HEK293 (cell line): Measurements from ENCODE around the gene ARRB2.

Experiments
- CTCF ChIA-PET: fragments of 350-600 bp; formaldehyde crosslinking; extraction: SDS; loops from one replicate; lab custom pipeline; 2021; ENCODE audit warnings: antibody characterized with exemption; lab: Yijun Ruan, JAX
- POLR2A ChIA-PET: fragments of 300-600 bp; formaldehyde crosslinking; extraction: SDS; loops from one replicate; lab custom pipeline; 2020; ENCODE audit warnings: antibody characterized with exemption, inconsistent platforms; lab: Yijun Ruan, JAX
- H3K27ac ChIP-seq: fragments of 200-500 bp; sonication (Bioruptor generic); 2 replicates; pipeline ENCODE4 v1.5.1; 2014; ENCODE audit warnings: low read depth, low read length, control low read depth, inconsistent platforms; ENCODE audit errors: extremely low read depth
- H3K36me3 ChIP-seq, 2 experiments: fragments of 200-500 bp in 1 of 2; sonication (Bioruptor generic) in 1 of 2; 1 replicate in 1 of 2; 2 replicates in 1 of 2; pipeline ENCODE4 v1.5.1; 2014 to 2017; ENCODE audit warnings: inconsistent platforms in 2 of 2, low read length in 2 of 2; ENCODE audit not compliant: control insufficient read depth in 2 of 2, insufficient read depth in 1 of 2
- H3K4me1 ChIP-seq: fragments of 200-500 bp; sonication (Bioruptor generic); 2 replicates; pipeline ENCODE4 v1.5.1; 2014; ENCODE audit warnings: mild to moderate bottlenecking, low read length, inconsistent platforms; ENCODE audit not compliant: control insufficient read depth, insufficient read depth
- H3K4me3 ChIP-seq: 2 replicates; pipeline ENCODE4 v1.5.1; 2011; ENCODE audit warnings: low read depth, mild to moderate bottlenecking, control low read depth, low read length, moderate library complexity
- H3K9me3 ChIP-seq: fragments of 200-500 bp; sonication (Bioruptor generic); 2 replicates; pipeline ENCODE4 v1.5.1; 2014; ENCODE audit warnings: low read depth, low read length, inconsistent platforms; ENCODE audit not compliant: control insufficient read depth, insufficient read depth
- ATF2 ChIP-seq: fragments of 450-650 bp; formaldehyde crosslinking; IDR thresholded peaks from 2 replicates; pipeline ENCODE4 v1.5.1; 2016; ENCODE audit warnings: missing biosample characterization, missing genetic modification characterization, low read depth
- BCL6B ChIP-seq: fragments of 450-650 bp; formaldehyde crosslinking; IDR thresholded peaks from 2 replicates; pipeline ENCODE4 v1.5.1; 2017; ENCODE audit warnings: missing biosample characterization, missing genetic modification characterization
- GLI2 ChIP-seq: fragments of 450-650 bp; formaldehyde crosslinking; IDR thresholded peaks from 2 replicates; pipeline ENCODE4; 2017; ENCODE audit warnings: missing biosample characterization, missing genetic modification characterization, low read depth, borderline replicate concordance
- HOXA7 ChIP-seq: sonication (generic); formaldehyde crosslinking; IDR thresholded peaks from 2 replicates; pipeline ENCODE4 v1.8.1; 2022; ENCODE audit warnings: missing genetic modification reagents, borderline replicate concordance
- KLF16 ChIP-seq: fragments of 450-650 bp; formaldehyde crosslinking; IDR thresholded peaks from 2 replicates; pipeline ENCODE4 v1.5.1; 2017; ENCODE audit warnings: missing biosample characterization, missing genetic modification characterization
- ZFP3 ChIP-seq: fragments of 450-650 bp; formaldehyde crosslinking; IDR thresholded peaks from 2 replicates; pipeline ENCODE4 v1.5.1; 2016; ENCODE audit warnings: low read depth, missing biosample characterization, missing genetic modification characterization
- ZNF114 ChIP-seq: fragments of 450-650 bp; formaldehyde crosslinking; IDR thresholded peaks from 2 replicates; pipeline ENCODE4 v1.5.0; 2017; ENCODE audit warnings: missing biosample characterization, missing genetic modification characterization
- ZNF138 ChIP-seq: fragments of 450-650 bp; formaldehyde crosslinking; IDR thresholded peaks from 2 replicates; pipeline ENCODE4 v1.5.1; 2016; ENCODE audit warnings: missing biosample characterization, missing genetic modification characterization, borderline replicate concordance
- ZNF211 ChIP-seq: fragments of 450-650 bp; formaldehyde crosslinking; IDR thresholded peaks from 2 replicates; pipeline ENCODE4 v1.5.1; 2016; ENCODE audit warnings: low read depth, missing biosample characterization, missing genetic modification characterization
- ZNF223 ChIP-seq: fragments of 450-650 bp; formaldehyde crosslinking; IDR thresholded peaks from 2 replicates; pipeline ENCODE4 v1.5.1; 2016; ENCODE audit warnings: missing biosample characterization, missing genetic modification characterization
- ZNF335 ChIP-seq: fragments of 450-650 bp; formaldehyde crosslinking; conservative IDR thresholded peaks from 2 replicates; pipeline ENCODE4 v1.5.1; 2016; ENCODE audit warnings: missing biosample characterization, missing genetic modification characterization
- ZNF341 ChIP-seq: fragments of 450-650 bp; formaldehyde crosslinking; IDR thresholded peaks from 2 replicates; pipeline ENCODE4; 2016; ENCODE audit warnings: low read depth, missing biosample characterization, missing genetic modification characterization
- ZNF362 ChIP-seq: fragments of 450-650 bp; formaldehyde crosslinking; IDR thresholded peaks from 2 replicates; pipeline ENCODE4 v1.5.1; 2016; ENCODE audit warnings: missing biosample characterization, missing genetic modification characterization
- ZNF473 ChIP-seq: fragments of 450-650 bp; formaldehyde crosslinking; IDR thresholded peaks from 2 replicates; pipeline ENCODE4 v1.5.1; 2017; ENCODE audit warnings: missing biosample characterization, missing genetic modification characterization
- ZNF48 ChIP-seq: fragments of 450-650 bp; formaldehyde crosslinking; IDR thresholded peaks from 2 replicates; pipeline ENCODE4 v1.5.1; 2016; ENCODE audit warnings: missing biosample characterization, missing genetic modification characterization
- ZNF513 ChIP-seq: fragments of 450-650 bp; IDR thresholded peaks from 2 replicates; pipeline ENCODE4 v1.5.1; 2018; ENCODE audit warnings: missing biosample characterization, missing genetic modification characterization
- ZNF561 ChIP-seq: fragments of 450-650 bp; IDR thresholded peaks from 2 replicates; pipeline ENCODE4 v1.5.1; 2018; ENCODE audit warnings: missing biosample characterization, missing genetic modification characterization, borderline replicate concordance
- ZNF623 ChIP-seq: fragments of 450-650 bp; formaldehyde crosslinking; IDR thresholded peaks from 2 replicates; pipeline ENCODE4 v1.5.1; 2016; ENCODE audit warnings: missing biosample characterization, missing genetic modification characterization
- ZNF658 ChIP-seq: fragments of 450-650 bp; formaldehyde crosslinking; IDR thresholded peaks from 2 replicates; pipeline ENCODE4; 2016; ENCODE audit warnings: missing biosample characterization, missing genetic modification characterization
- ZNF776 ChIP-seq: fragments of 450-650 bp; formaldehyde crosslinking; IDR thresholded peaks from 2 replicates; pipeline ENCODE4 v1.5.0; 2017; ENCODE audit warnings: missing biosample characterization, missing genetic modification characterization, borderline replicate concordance
- ZNF792 ChIP-seq: fragments of 450-650 bp; formaldehyde crosslinking; IDR thresholded peaks from 2 replicates; pipeline ENCODE4 v1.5.1; 2016; ENCODE audit warnings: missing biosample characterization, missing genetic modification characterization
- ZNF830 ChIP-seq: fragments of 450-650 bp; IDR thresholded peaks from 2 replicates; pipeline ENCODE4 v1.5.0; 2018; ENCODE audit warnings: missing biosample characterization, missing genetic modification characterization, low read depth, mild to moderate bottlenecking, moderate library complexity
- TF ChIP-seq, protein P1 (sequence below): fragments of 450-650 bp; formaldehyde crosslinking; IDR thresholded peaks from 2 replicates; pipeline ENCODE4 v1.5.1; 2017; ENCODE audit warnings: missing biosample characterization, missing genetic modification characterization
- TF ChIP-seq, protein P2 (sequence below): fragments of 450-650 bp; formaldehyde crosslinking; IDR thresholded peaks from 2 replicates; pipeline ENCODE4 v1.5.1; 2016; ENCODE audit warnings: missing biosample characterization, missing genetic modification characterization
- TF ChIP-seq, protein P3 (sequence below): sonication (generic); formaldehyde crosslinking; IDR thresholded peaks from 2 replicates; pipeline ENCODE4 v1.8.1; 2022; ENCODE audit warnings: mild to moderate bottlenecking, moderate library complexity, missing genetic modification reagents

ARRB2 gene

DNA sequence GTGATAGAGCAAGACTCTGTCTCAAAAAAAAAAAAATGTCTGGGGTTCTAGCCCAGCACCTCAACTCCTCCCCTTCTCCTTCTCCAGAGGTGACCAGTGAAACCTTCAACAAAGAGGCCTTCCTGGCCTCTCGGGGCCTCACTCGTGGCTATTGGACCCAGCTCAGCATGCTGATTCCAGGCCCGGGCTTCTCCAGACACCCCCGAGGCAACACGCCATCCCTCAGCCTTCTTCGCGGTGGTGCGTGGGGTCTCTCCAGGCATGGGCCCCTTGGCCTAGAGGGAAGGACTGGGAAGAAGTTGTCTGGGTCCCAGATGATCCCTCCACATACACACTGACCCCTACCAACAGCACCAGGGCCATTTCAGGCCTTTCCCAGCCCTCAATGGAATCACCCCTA lies 32.8 kb downstream of the ARRB2 start:
- TF ChIP-seq ZNF138 (tag by site-specific recombination) = no peak
- no peak for TF ChIP-seq ZNF623 (tag by site-specific recombination)
- TF ChIP-seq ZNF561 (tag by site-specific recombination) = no peak
- no peak for TF ChIP-seq HOXA7 (CRISPR knock-in tag)
- TF ChIP-seq ZNF211 (tag by site-specific recombination) = no peak
- TF ChIP-seq, protein P1, sequence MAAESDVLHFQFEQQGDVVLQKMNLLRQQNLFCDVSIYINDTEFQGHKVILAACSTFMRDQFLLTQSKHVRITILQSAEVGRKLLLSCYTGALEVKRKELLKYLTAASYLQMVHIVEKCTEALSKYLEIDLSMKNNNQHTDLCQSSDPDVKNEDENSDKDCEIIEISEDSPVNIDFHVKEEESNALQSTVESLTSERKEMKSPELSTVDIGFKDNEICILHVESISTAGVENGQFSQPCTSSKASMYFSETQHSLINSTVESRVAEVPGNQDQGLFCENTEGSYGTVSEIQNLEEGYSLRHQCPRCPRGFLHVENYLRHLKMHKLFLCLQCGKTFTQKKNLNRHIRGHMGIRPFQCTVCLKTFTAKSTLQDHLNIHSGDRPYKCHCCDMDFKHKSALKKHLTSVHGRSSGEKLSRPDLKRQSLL = no peak
- TF ChIP-seq ZNF792 = no peak
- no peak for TF ChIP-seq ATF2 (tag by site-specific recombination)
- no peak for TF ChIP-seq BCL6B (tag by site-specific recombination)
- no peak for TF ChIP-seq ZNF830 (tag by site-specific recombination)
- TF ChIP-seq ZNF341 = no peak
- TF ChIP-seq GLI2 = no peak
- TF ChIP-seq ZNF114 (tag by site-specific recombination) = no peak
- no peak for TF ChIP-seq ZNF223
- TF ChIP-seq, all 188 proteins: peak for 0
- H3K4me1 ChIP-seq = peaks cover 8% of the 10 kb centered on the region
- no peaks in the 10 kb centered on the region for H3K36me3 ChIP-seq
- H3K27ac ChIP-seq = no peak overlapping the region
- no peaks in the 10 kb centered on the region for H3K9me3 ChIP-seq
- CTCF ChIA-PET = no interaction called here
- POLR2A ChIA-PET = interaction anchor here (1.1 kb wide), 1 partner anchor 11 kb away, joined by 3 read pairs; no protein-coding TSS in a partner anchor
- no peak overlapping the region for H3K4me3 ChIP-seq

GRCh38 chr17:4743898-4744297 lies 33.5 kb downstream of the ARRB2 start:
- POLR2A ChIA-PET = interaction anchor here (1.1 kb wide), 1 partner anchor 12 kb away, joined by 3 read pairs; no protein-coding TSS in a partner anchor
- CTCF ChIA-PET = interaction anchor here (0.8 to 0.9 kb wide), 2 partner anchors 20 to 46 kb away, joined by 3 read pairs; no protein-coding TSS in a partner anchor
- no peaks in the 10 kb centered on the region for H3K9me3 ChIP-seq
- H3K4me1 ChIP-seq = peaks cover 4% of the 10 kb centered on the region
- H3K36me3 ChIP-seq = no peaks in the 10 kb centered on the region
- no peak for TF ChIP-seq ZNF335
- TF ChIP-seq ZNF513 (tag by site-specific recombination) = no peak
- TF ChIP-seq, protein P2, sequence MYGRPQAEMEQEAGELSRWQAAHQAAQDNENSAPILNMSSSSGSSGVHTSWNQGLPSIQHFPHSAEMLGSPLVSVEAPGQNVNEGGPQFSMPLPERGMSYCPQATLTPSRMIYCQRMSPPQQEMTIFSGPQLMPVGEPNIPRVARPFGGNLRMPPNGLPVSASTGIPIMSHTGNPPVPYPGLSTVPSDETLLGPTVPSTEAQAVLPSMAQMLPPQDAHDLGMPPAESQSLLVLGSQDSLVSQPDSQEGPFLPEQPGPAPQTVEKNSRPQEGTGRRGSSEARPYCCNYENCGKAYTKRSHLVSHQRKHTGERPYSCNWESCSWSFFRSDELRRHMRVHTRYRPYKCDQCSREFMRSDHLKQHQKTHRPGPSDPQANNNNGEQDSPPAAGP = no peak
- no peak for TF ChIP-seq ZNF473
- TF ChIP-seq ZNF776 (tag by site-specific recombination) = no peak
- TF ChIP-seq KLF16 (tag by site-specific recombination) = no peak
- no peak for TF ChIP-seq BCL6B (tag by site-specific recombination)
- no peak for TF ChIP-seq ZNF658 (tag by site-specific recombination)
- TF ChIP-seq, protein P3, sequence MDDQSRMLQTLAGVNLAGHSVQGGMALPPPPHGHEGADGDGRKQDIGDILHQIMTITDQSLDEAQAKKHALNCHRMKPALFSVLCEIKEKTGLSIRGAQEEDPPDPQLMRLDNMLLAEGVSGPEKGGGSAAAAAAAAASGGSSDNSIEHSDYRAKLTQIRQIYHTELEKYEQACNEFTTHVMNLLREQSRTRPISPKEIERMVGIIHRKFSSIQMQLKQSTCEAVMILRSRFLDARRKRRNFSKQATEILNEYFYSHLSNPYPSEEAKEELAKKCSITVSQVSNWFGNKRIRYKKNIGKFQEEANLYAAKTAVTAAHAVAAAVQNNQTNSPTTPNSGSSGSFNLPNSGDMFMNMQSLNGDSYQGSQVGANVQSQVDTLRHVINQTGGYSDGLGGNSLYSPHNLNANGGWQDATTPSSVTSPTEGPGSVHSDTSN (CRISPR knock-in tag) = no peak
- no peak for TF ChIP-seq ZNF48 (tag by site-specific recombination)
- no peak for TF ChIP-seq ZNF362 (tag by site-specific recombination)
- TF ChIP-seq ZFP3 (tag by site-specific recombination) = no peak
- TF ChIP-seq, all 188 proteins: peak for 0
- no peak overlapping the region for H3K4me3 ChIP-seq
- H3K27ac ChIP-seq = no peak overlapping the region
